PC-9 (cell line): ENCODE data around the gene GBE1. TPM values are rescaled to one million over a fixed set of nuclear protein-coding genes. Genes with fewer than 3 reads are reported as not detected.

Experiments
- BruUV-seq: library from RNA; stranded (reverse); fragments of 400-500 nt; replicated peaks from 2 replicates; lab custom pipeline; 2021; lab: Mats Ljungman, UMichigan
- CTCF ChIA-PET: fragments of 300-600 bp; sonication (Branson Sonifier 250); formaldehyde crosslinking; loops from one replicate; lab custom pipeline; 2022; ENCODE audit warnings: antibody characterized with exemption; lab: Charles Lee
- POLR2A ChIA-PET: fragments of 300-600 bp; sonication (Branson Sonifier 250); formaldehyde crosslinking; loops from one replicate; lab custom pipeline; 2022; ENCODE audit warnings: antibody characterized with exemption; ENCODE audit not compliant: unreplicated experiment; lab: Charles Lee
- DNase-seq, 2 experiments: peaks; one replicate each; pipeline versions ENCODE4 v3.0.0 to v3.0.0-alpha.2; 2015 to 2022; ENCODE audit warnings: mixed read lengths in 1 of 2
- H2AFZ ChIP-seq: fragments of 200-600 bp; sonication (generic); 2 replicates; pipeline ENCODE4 v1.8.1; 2017; ENCODE audit warnings: antibody characterized with exemption
- H3F3A ChIP-seq: fragments of 200-600 bp; sonication (generic); 2 replicates; pipeline ENCODE4 v1.8.1; 2017; ENCODE audit warnings: antibody characterized with exemption, mild to moderate bottlenecking, low read depth; ENCODE audit not compliant: insufficient read depth
- H3K27ac ChIP-seq: fragments of 200-600 bp; sonication (generic); 2 replicates; pipeline ENCODE4 v1.6.1; 2016; ENCODE audit warnings: mixed run types
- H3K27me3 ChIP-seq: fragments of 200-600 bp; sonication (generic); 2 replicates; pipeline ENCODE4 v1.6.1; 2016; ENCODE audit warnings: low read depth, mixed run types; ENCODE audit not compliant: insufficient read depth
- H3K36me3 ChIP-seq: fragments of 200-600 bp; sonication (generic); 2 replicates; pipeline ENCODE4 v1.6.1; 2016; ENCODE audit warnings: low read depth, mixed run types
- H3K4me1 ChIP-seq: fragments of 200-600 bp; sonication (generic); replicated peaks from 2 replicates; pipeline ENCODE4 v1.6.1; 2016; ENCODE audit warnings: mixed run types; ENCODE audit not compliant: insufficient read depth
- H3K4me2 ChIP-seq: fragments of 200-600 bp; sonication (generic); 2 replicates; pipeline ENCODE4 v1.6.1; 2017; ENCODE audit warnings: mixed run types
- H3K4me3 ChIP-seq: fragments of 200-600 bp; sonication (generic); 2 replicates; pipeline ENCODE4 v1.6.1; 2016; ENCODE audit warnings: mixed run types
- H3K79me2 ChIP-seq: fragments of 200-600 bp; sonication (generic); 2 replicates; pipeline ENCODE4 v1.6.1; 2017; ENCODE audit warnings: low read depth, mixed run types
- H3K9me2 ChIP-seq: fragments of 200-600 bp; sonication (generic); 2 replicates; pipeline ENCODE4 v1.8.1; 2017; ENCODE audit warnings: mild to moderate bottlenecking; ENCODE audit not compliant: insufficient read depth
- H3K9me3 ChIP-seq: fragments of 200-600 bp; sonication (generic); 2 replicates; pipeline ENCODE4 v1.8.1; 2016; ENCODE audit warnings: low read depth; ENCODE audit not compliant: insufficient read depth
- H4K20me1 ChIP-seq: fragments of 200-600 bp; sonication (generic); 2 replicates; pipeline ENCODE4 v1.8.1; 2017; ENCODE audit not compliant: insufficient read depth
- EZH2 ChIP-seq: fragments of 200-600 bp; sonication (generic); IDR thresholded peaks from 2 replicates; pipeline ENCODE4 v1.8.0; 2017; ENCODE audit warnings: antibody characterized with exemption, low read depth
- intact Hi-C: fragments of 100-400 bp; cut with micrococcal nuclease; formaldehyde crosslinking; loops from one replicate; pipeline ENCODE4 v1.10.0; 2022; ENCODE audit not compliant: unreplicated experiment
- total RNA-seq: library from RNA; stranded (reverse); gene quantifications from 2 replicates; pipeline ENCODE4 v1.2.3, GENCODE V29; 2021
- TF ChIP-seq, protein P1 (sequence below): fragments of 200-600 bp; sonication (generic); conservative IDR thresholded peaks from 2 replicates; pipeline ENCODE4 v1.6.1; 2017; ENCODE audit warnings: mixed run types, antibody characterized with exemption, mild to moderate bottlenecking, moderate library complexity

GBE1 gene
- total RNA-seq, 1 experiment from 2014 or later: 31.2 TPM

DNA sequence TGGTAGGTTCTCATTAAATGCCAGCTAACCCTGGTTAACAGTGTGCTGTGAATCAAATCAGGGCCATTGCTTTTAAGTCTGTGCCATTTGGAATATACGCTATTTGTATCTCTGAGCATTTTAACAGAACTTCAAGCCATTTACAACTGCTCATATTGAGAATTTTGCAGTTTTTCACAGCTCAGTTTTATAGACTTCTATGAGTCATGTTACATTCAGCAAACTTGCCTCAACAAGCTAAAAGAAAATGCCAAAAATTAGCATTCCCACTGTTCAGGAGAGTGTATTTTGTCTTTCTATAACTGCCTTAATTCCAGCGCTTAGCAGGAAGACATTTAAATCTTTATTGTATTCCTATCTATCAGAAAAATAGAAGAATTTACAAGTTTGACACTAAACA lies 196.4 kb downstream of the GBE1 start:
- H3K4me1 ChIP-seq: no peaks in the 10 kb centered on the region
- H3K9me2 ChIP-seq: no peaks in the 10 kb centered on the region
- no peak overlapping the region for H3K4me3 ChIP-seq
- H3F3A ChIP-seq: no peaks in the 10 kb centered on the region
- H3K27me3 ChIP-seq: no peaks in the 10 kb centered on the region
- ChIA-PET POLR2A (no interaction called here), CTCF (no interaction called here)
- BruUV-seq: no TSS peak
- DNase-seq: no peak
- no peaks in the 10 kb centered on the region for H3K9me3 ChIP-seq
- intact Hi-C loops: no loop called here
- no peak overlapping the region for H2AFZ ChIP-seq
- H3K79me2 ChIP-seq: no peaks in the 10 kb centered on the region
- H3K4me2 ChIP-seq: no peak overlapping the region
- H3K27ac ChIP-seq: no peak overlapping the region
- no peaks in the 10 kb centered on the region for H4K20me1 ChIP-seq
- H3K36me3 ChIP-seq: no peaks in the 10 kb centered on the region
- TF ChIP-seq, protein P1, sequence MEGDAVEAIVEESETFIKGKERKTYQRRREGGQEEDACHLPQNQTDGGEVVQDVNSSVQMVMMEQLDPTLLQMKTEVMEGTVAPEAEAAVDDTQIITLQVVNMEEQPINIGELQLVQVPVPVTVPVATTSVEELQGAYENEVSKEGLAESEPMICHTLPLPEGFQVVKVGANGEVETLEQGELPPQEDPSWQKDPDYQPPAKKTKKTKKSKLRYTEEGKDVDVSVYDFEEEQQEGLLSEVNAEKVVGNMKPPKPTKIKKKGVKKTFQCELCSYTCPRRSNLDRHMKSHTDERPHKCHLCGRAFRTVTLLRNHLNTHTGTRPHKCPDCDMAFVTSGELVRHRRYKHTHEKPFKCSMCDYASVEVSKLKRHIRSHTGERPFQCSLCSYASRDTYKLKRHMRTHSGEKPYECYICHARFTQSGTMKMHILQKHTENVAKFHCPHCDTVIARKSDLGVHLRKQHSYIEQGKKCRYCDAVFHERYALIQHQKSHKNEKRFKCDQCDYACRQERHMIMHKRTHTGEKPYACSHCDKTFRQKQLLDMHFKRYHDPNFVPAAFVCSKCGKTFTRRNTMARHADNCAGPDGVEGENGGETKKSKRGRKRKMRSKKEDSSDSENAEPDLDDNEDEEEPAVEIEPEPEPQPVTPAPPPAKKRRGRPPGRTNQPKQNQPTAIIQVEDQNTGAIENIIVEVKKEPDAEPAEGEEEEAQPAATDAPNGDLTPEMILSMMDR: no peak
- TF ChIP-seq EZH2: no peak

DNA sequence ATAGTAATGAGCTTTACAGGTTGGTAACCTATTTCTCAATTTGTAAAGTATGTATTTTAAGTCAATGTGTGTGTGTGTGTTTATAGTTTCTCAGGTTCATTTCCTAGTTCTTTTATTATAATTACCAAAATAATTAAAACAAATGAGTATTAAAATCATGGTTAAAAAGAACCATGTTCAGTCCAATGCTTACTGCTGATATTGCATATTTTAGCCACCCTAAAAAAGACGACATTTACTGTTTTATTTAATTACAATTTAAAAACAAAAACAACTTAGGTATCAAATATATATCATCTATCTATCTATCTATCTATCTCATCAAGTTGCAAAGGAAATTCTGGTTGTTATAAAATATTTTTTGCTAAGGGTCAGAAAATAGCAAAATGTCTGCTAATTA lies 203.3 kb downstream of the GBE1 start:
- POLR2A ChIA-PET: interaction anchor here (0.6 kb wide), 1 partner anchor 23 kb away, joined by 3 read pairs; no protein-coding TSS in a partner anchor
- Histone ChIP-seq H3F3A (no peaks in the 10 kb centered on the region), H3K27me3 (no peaks in the 10 kb centered on the region), H3K27ac (no peak overlapping the region), H4K20me1 (no peaks in the 10 kb centered on the region), H3K79me2 (no peaks in the 10 kb centered on the region), H3K36me3 (no peaks in the 10 kb centered on the region), H3K9me2 (no peaks in the 10 kb centered on the region), H3K4me3 (no peak overlapping the region), H3K4me1 (no peaks in the 10 kb centered on the region), H2AFZ (no peak overlapping the region), H3K9me3 (no peaks in the 10 kb centered on the region), H3K4me2 (no peak overlapping the region)
- BruUV-seq: no TSS peak
- CTCF ChIA-PET: no interaction called here
- no peak for TF ChIP-seq EZH2
- TF ChIP-seq, protein P1: no peak
- intact Hi-C loops: no loop called here
- no peak for DNase-seq

DNA sequence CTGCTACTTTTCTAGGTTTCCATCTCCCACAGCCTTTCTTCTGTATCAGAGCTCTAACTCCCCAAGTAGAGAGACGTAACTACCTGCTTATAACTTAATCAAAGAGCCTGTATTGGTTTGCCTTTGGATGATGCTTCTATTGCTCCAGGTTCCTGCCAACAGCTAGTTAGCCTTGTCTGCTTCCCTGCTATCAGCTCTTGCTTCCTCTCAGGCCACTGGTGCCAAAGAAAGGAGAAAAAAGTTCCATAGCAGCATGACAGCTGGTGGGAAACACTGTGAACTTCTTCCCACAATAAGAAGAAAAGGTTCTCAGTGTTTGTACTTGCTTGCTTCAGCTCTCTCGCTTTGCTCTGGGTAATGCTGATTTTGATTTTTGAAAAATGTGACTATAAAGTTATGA lies 206.6 kb downstream of the GBE1 start:
- Histone ChIP-seq H2AFZ (no peak overlapping the region), H3K36me3 (no peaks in the 10 kb centered on the region), H3K79me2 (no peaks in the 10 kb centered on the region), H3K27me3 (no peaks in the 10 kb centered on the region), H3K9me3 (no peaks in the 10 kb centered on the region), H4K20me1 (no peaks in the 10 kb centered on the region; the same call in 1 of the 2 replicates), H3K4me2 (no peak overlapping the region), H3K4me3 (no peak overlapping the region), H3K9me2 (no peaks in the 10 kb centered on the region), H3K27ac (no peak overlapping the region), H3F3A (no peaks in the 10 kb centered on the region), H3K4me1 (no peaks in the 10 kb centered on the region)
- BruUV-seq: no TSS peak
- TF ChIP-seq, protein P1: no peak
- no peak for TF ChIP-seq EZH2
- no peak for DNase-seq
- POLR2A ChIA-PET: no interaction called here
- intact Hi-C loops: no loop called here
- CTCF ChIA-PET: no interaction called here
